SK-N-MC (cell line): ENCODE data around the gene PDE6D.

Source experiments
- DNase-seq: peaks from one replicate; pipeline ENCODE4 v3.0.0-alpha.2; 2011; ENCODE audit warnings: low read depth, low spot score
- H3K27ac ChIP-seq: fragments of 200-600 bp; sonication (generic); 2 replicates; pipeline ENCODE4 v1.5.1; 2016; ENCODE audit warnings: mixed run types
- H3K36me3 ChIP-seq: fragments of 200-600 bp; sonication (generic); 2 replicates; pipeline ENCODE4 v1.6.1; 2017; ENCODE audit warnings: antibody characterized with exemption, low read length, mixed read lengths; ENCODE audit not compliant: insufficient read depth
- H3K4me3 ChIP-seq: fragments of 200-600 bp; sonication (generic); 2 replicates; pipeline ENCODE4 v1.5.1; 2016
- H3K9ac ChIP-seq: fragments of 200-600 bp; sonication (generic); 2 replicates; pipeline ENCODE4 v1.8.0; 2017; ENCODE audit warnings: mixed run types, mixed read lengths; ENCODE audit not compliant: insufficient read length
- H3K9me3 ChIP-seq: fragments of 200-600 bp; sonication (generic); 2 replicates; pipeline ENCODE4 v1.6.1; 2017; ENCODE audit warnings: low read depth, mild to moderate bottlenecking, antibody characterized with exemption, low read length, moderate library complexity, mixed read lengths
- EZH2 ChIP-seq: fragments of 200-600 bp; sonication (generic); IDR thresholded peaks from one replicate; pipeline ENCODE4 v1.6.1; 2017; ENCODE audit warnings: antibody characterized with exemption
- FOXP2 ChIP-seq: optimal IDR thresholded peaks from 2 replicates; pipeline ENCODE3; 2011; ENCODE audit warnings: mild to moderate bottlenecking, moderate library complexity; ENCODE audit not compliant: insufficient read depth; ENCODE audit errors: extremely low read length, control extremely low read depth
- POLR2AphosphoS5 ChIP-seq: IDR thresholded peaks from 2 replicates; pipeline ENCODE4 v1.6.1; 2012; ENCODE audit warnings: mild to moderate bottlenecking, low read depth, low read length, borderline replicate concordance

Gene PDE6D

GRCh38 chr2:231726276-231726675 is 54.8 kb downstream of the PDE6D start:
- no peak for DNase-seq
- TF ChIP-seq EZH2 (no peak), FOXP2 (no peak), POLR2AphosphoS5 (no peak)
- H3K36me3 ChIP-seq, result no peaks in the 10 kb centered on the region
- H3K4me3 ChIP-seq, result no peak overlapping the region
- no peak overlapping the region for H3K27ac ChIP-seq
- H3K9ac ChIP-seq, result no peak overlapping the region
- H3K9me3 ChIP-seq, result no peaks in the 10 kb centered on the region

- Histone ChIP-seq H3K4me3 (no peak overlapping the region), H3K9ac (no peak overlapping the region), H3K27ac (no peak overlapping the region), H3K9me3 (no peaks in the 10 kb centered on the region), H3K36me3 (no peaks in the 10 kb centered on the region)
- TF ChIP-seq FOXP2 (no peak), EZH2 (no peak), POLR2AphosphoS5 (no peak)
- no peak for DNase-seq
Observed at GRCh38 chr2:231725476-231725875, 55.6 kb downstream of the PDE6D start.

GRCh38 chr2:231722721-231723307 is 58.3 kb downstream of the PDE6D start:
- Histone ChIP-seq H3K9ac (no peak overlapping the region), H3K4me3 (no peak overlapping the region), H3K27ac (no peak overlapping the region), H3K9me3 (no peaks in the 10 kb centered on the region), H3K36me3 (no peaks in the 10 kb centered on the region)
- no peak for DNase-seq
- no peak for TF ChIP-seq EZH2
- TF ChIP-seq POLR2AphosphoS5, result no peak
- TF ChIP-seq FOXP2, result no peak

- no peak overlapping the region for H3K27ac ChIP-seq
- no peaks in the 10 kb centered on the region for H3K9me3 ChIP-seq
- no peak for DNase-seq
- H3K9ac ChIP-seq, result no peak overlapping the region
- TF ChIP-seq POLR2AphosphoS5, result no peak
- TF ChIP-seq FOXP2, result no peak
- no peak for TF ChIP-seq EZH2
- no peak overlapping the region for H3K4me3 ChIP-seq
- no peaks in the 10 kb centered on the region for H3K36me3 ChIP-seq
Observed at GRCh38 chr2:231720987-231721966, 59.8 kb downstream of the PDE6D start.

GRCh38 chr2:231720292-231720986 is 60.6 kb downstream of the PDE6D start:
- Histone ChIP-seq H3K9me3 (no peaks in the 10 kb centered on the region), H3K27ac (no peak overlapping the region), H3K4me3 (no peak overlapping the region), H3K36me3 (no peaks in the 10 kb centered on the region), H3K9ac (no peak overlapping the region)
- no peak for TF ChIP-seq POLR2AphosphoS5
- TF ChIP-seq FOXP2, result no peak
- TF ChIP-seq EZH2, result no peak
- no peak for DNase-seq

GRCh38 chr2:231718799-231719198 is 62.3 kb downstream of the PDE6D start:
- no peak overlapping the region for H3K27ac ChIP-seq
- H3K9me3 ChIP-seq, result no peaks in the 10 kb centered on the region
- H3K4me3 ChIP-seq, result no peak overlapping the region
- TF ChIP-seq FOXP2 (no peak), POLR2AphosphoS5 (no peak), EZH2 (no peak)
- no peak for DNase-seq
- peaks cover 6% of the 10 kb centered on the region for H3K36me3 ChIP-seq
- no peak overlapping the region for H3K9ac ChIP-seq

- no peaks in the 10 kb centered on the region for H3K9me3 ChIP-seq
- peak; percentile 53 for DNase-seq
- H3K4me3 ChIP-seq, result peak overlapping the region; percentile 17; the same call in 1 of the 2 replicates
- TF ChIP-seq FOXP2 (no peak), EZH2 (no peak), POLR2AphosphoS5 (no peak)
- H3K36me3 ChIP-seq, result peaks cover 13% of the 10 kb centered on the region
- H3K27ac ChIP-seq, result peak overlapping the region; percentile 89
- H3K9ac ChIP-seq, result peak overlapping the region; percentile 21
Observed at GRCh38 chr2:231717281-231718171, 63.6 kb downstream of the PDE6D start.
